RWPE1 (cell line): ENCODE data around the gene LMNB1.

ENCODE experiments used
- CTCF ChIA-PET: fragments of 350-600 bp; sonication (Branson Sonifier 250); formaldehyde crosslinking; extraction: SDS; loops from one replicate; lab custom pipeline; 2021; lab: Yijun Ruan, JAX
- POLR2A ChIA-PET: fragments of 400-600 bp; formaldehyde crosslinking; extraction: SDS; loops from one replicate; lab custom pipeline; 2020; ENCODE audit warnings: antibody characterized with exemption; ENCODE audit not compliant: low non-redundant PET; lab: Yijun Ruan, JAX
- DNase-seq: peaks from one replicate; pipeline ENCODE4 v3.0.0; 2012; ENCODE audit warnings: low spot score
- H3K27ac ChIP-seq: fragments of 450-650 bp; 2 replicates; pipeline ENCODE4 v1.5.1; 2017
- CTCF ChIP-seq: fragments of 450-650 bp; conservative IDR thresholded peaks from 2 replicates; pipeline ENCODE4 v1.5.1; 2017; ENCODE audit warnings: low read depth, mild to moderate bottlenecking

The LMNB1 gene

GRCh38 chr5:126869005-126869451 lies 92.1 kb downstream of the LMNB1 start:
- DNase-seq, result peak; percentile 51
- CTCF ChIA-PET, result interaction anchor here (1.0 kb wide), 1 partner anchor 16 kb away, joined by 6 read pairs; no protein-coding TSS in a partner anchor
- POLR2A ChIA-PET, result no interaction called here
- no peak for TF ChIP-seq CTCF
- no peak overlapping the region for H3K27ac ChIP-seq

GRCh38 chr5:126871441-126871840 lies 94.5 kb downstream of the LMNB1 start:
- DNase-seq, result no peak
- ChIA-PET POLR2A (no interaction called here), CTCF (no interaction called here)
- H3K27ac ChIP-seq, result no peak overlapping the region
- TF ChIP-seq CTCF, result no peak

- no peak for DNase-seq
- CTCF ChIA-PET, result interaction anchor here (0.7 kb wide), 1 partner anchor 108 kb away, joined by 6 read pairs; no protein-coding TSS in a partner anchor
- POLR2A ChIA-PET, result no interaction called here
Measured at GRCh38 chr5:126872561-126873354, 95.8 kb downstream of the LMNB1 start.

DNA sequence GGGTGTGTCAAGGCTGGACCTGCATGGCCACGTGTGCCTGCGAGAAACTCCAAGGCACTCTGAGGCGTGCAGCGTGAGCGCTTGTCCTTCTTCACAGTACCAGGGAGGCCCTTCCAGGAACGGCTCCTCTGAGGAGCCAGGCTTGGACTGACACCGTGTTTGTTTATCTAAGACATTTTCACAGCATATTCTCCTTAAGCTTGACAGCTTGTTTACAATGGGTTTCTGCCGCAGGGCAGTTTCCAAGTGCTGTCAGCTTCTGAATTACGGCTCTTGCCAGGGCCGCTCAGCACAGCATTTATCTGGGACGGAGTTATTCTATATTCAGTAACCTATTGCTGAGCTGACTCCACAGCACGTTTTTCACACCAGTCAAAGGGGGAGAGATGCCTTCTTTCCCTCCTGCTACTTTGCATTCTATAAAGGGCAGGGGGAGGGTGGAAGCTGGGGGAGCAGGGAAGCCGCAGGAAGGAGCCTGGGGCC lies 98.4 kb downstream of the LMNB1 start:
- no peak for DNase-seq
- TF ChIP-seq CTCF, result no peak
- ChIA-PET CTCF (interaction anchor here (0.7 kb wide), 1 partner anchor 156 kb away, joined by 3 read pairs; no protein-coding TSS in a partner anchor), POLR2A (no interaction called here)
- H3K27ac ChIP-seq, result no peak overlapping the region

More at GRCh38 chr5:126872561-126873354, 95.8 kb downstream of the LMNB1 start:
- TF ChIP-seq CTCF, result no peak
- H3K27ac ChIP-seq, result no peak overlapping the region

DNA sequence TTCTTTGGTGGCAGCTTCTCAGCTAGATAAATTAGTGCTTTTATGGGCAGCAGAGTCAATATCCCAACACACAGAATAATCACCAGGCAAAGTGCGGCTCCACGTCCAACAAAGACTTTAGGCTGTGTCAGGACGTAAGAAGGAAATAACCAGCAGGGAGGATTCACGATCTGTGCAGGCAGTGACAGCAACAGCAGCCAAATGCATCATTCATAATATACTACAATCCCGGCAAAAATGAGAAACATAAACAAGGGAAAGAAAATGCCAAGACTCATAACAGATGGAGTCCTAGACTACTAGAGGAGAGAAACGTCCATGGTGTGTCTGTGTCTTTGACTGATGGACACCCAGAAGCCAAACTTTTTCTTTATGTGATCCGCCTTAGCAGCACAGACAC lies 100.7 kb downstream of the LMNB1 start:
- TF ChIP-seq CTCF, result no peak
- DNase-seq, result no peak
- ChIA-PET CTCF (no interaction called here), POLR2A (no interaction called here)
- no peak overlapping the region for H3K27ac ChIP-seq

DNA sequence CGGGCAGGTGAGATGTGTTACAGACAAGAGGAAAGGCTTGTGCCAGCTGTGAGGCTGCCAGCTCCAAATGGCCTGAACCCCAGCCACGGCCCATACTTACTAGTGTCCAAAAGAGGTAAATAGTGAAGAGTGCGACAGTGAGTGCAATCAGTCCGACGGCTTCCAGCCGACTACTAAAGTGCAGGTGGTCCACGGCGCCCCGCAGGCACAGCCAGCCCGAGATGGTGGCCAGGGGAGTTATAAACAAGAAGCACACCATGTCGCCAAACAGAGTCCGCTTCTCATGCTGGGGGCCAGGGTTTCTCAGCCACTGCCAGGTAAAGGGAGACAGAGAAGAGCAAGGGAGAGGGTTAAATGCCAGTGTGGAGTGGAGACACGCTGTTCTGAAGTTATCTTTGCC lies 101.1 kb downstream of the LMNB1 start:
- DNase-seq, result no peak
- H3K27ac ChIP-seq, result no peak overlapping the region

More for the DNA sequence above, 101.1 kb downstream of the LMNB1 start:
- CTCF ChIA-PET, result no interaction called here
- TF ChIP-seq CTCF, result no peak
- POLR2A ChIA-PET, result no interaction called here
